WTC11 (cell line): Measurements from ENCODE around the gene GAREM2.

Experiments used
- CTCF ChIP-seq: fragments of 200-600 bp; IDR thresholded peaks from 2 replicates; pipeline ENCODE4 v1.8.0; 2022; ENCODE audit warnings: antibody characterized with exemption
- ESRRA ChIP-seq: sonication (generic); formaldehyde crosslinking; IDR thresholded peaks from 2 replicates; pipeline ENCODE4 v1.8.1; 2022; ENCODE audit warnings: mild to moderate bottlenecking, missing genetic modification reagents, borderline replicate concordance
- USF2 ChIP-seq: sonication (generic); formaldehyde crosslinking; IDR thresholded peaks from 2 replicates; pipeline ENCODE4 v1.8.1; 2023; ENCODE audit warnings: mild to moderate bottlenecking, missing genetic modification reagents, moderate library complexity

GRCh38 chr2:26175466-26176278 is 2.8 kb downstream of the GAREM2 start:
- no peak for TF ChIP-seq CTCF
- TF ChIP-seq ESRRA (CRISPR knock-in tag) = no peak
- no peak for TF ChIP-seq USF2 (CRISPR knock-in tag)
